H9 (cell line): ENCODE measurements around the gene FOSL2. TPM values are rescaled to one million over a fixed set of nuclear protein-coding genes. Genes with fewer than 3 reads are reported as not detected.

Source experiments
- DNase-seq: peaks from one replicate; pipeline ENCODE4 v3.0.0-alpha.2; 2017
- H2AFZ ChIP-seq: one replicate; pipeline ENCODE4 v1.6.1; 2013; ENCODE audit warnings: mild to moderate bottlenecking, low read length, control low read depth, moderate library complexity
- H2AK5ac ChIP-seq: 2 replicates; pipeline ENCODE4 v1.6.1; 2013; ENCODE audit warnings: low read length, control low read depth, mixed read lengths; ENCODE audit not compliant: insufficient read length
- H2BK120ac ChIP-seq: one replicate; pipeline ENCODE4 v1.6.1; 2013; ENCODE audit warnings: low read depth, mild to moderate bottlenecking, low read length, control low read depth, inconsistent platforms; ENCODE audit not compliant: poor library complexity, severe bottlenecking
- H2BK12ac ChIP-seq: 2 replicates; pipeline ENCODE4 v1.6.1; 2013; ENCODE audit warnings: low read length, control low read depth, mixed read lengths, low read depth; ENCODE audit not compliant: insufficient read length
- H2BK15ac ChIP-seq: 2 replicates; pipeline ENCODE4 v1.6.1; 2013; ENCODE audit warnings: low read depth, low read length, control low read depth
- H2BK20ac ChIP-seq: one replicate; pipeline ENCODE4 v1.6.1; 2013; ENCODE audit warnings: low read depth, mild to moderate bottlenecking, low read length, control low read depth, inconsistent platforms; ENCODE audit not compliant: poor library complexity, severe bottlenecking
- H2BK5ac ChIP-seq: 2 replicates; pipeline ENCODE4 v1.6.1; 2013; ENCODE audit warnings: low read length, control low read depth, mixed read lengths; ENCODE audit not compliant: insufficient read length
- H3K14ac ChIP-seq: 2 replicates; pipeline ENCODE4 v1.6.1; 2013; ENCODE audit warnings: low read length, control low read depth; ENCODE audit not compliant: insufficient read depth
- H3K18ac ChIP-seq: 2 replicates; pipeline ENCODE4 v1.6.1; 2013; ENCODE audit warnings: low read depth, mild to moderate bottlenecking, mixed read lengths, low read length, control low read depth; ENCODE audit not compliant: insufficient read length
- H3K23ac ChIP-seq: 2 replicates; pipeline ENCODE4 v1.6.1; 2013; ENCODE audit warnings: low read length, control low read depth, mixed read lengths, low read depth; ENCODE audit not compliant: insufficient read length
- H3K23me2 ChIP-seq: 2 replicates; pipeline ENCODE4 v1.6.1; 2013; ENCODE audit warnings: low read depth, mild to moderate bottlenecking, mixed read lengths, low read length, control low read depth; ENCODE audit not compliant: insufficient read length, poor library complexity, severe bottlenecking
- H3K27ac ChIP-seq: 2 replicates; pipeline ENCODE4 v1.5.1; 2013; ENCODE audit warnings: low read length, control low read depth, mixed read lengths, low read depth; ENCODE audit not compliant: insufficient read length
- H3K27me3 ChIP-seq: 2 replicates; pipeline ENCODE4 v1.6.1; 2013; ENCODE audit warnings: low read length, control low read depth, inconsistent platforms; ENCODE audit not compliant: insufficient read depth
- H3K4ac ChIP-seq: 2 replicates; pipeline ENCODE4 v1.6.1; 2013; ENCODE audit warnings: low read depth, mild to moderate bottlenecking, control low read depth, inconsistent platforms, low read length, moderate library complexity
- H3K4me1 ChIP-seq: 2 replicates; pipeline ENCODE4 v1.6.1; 2013; ENCODE audit warnings: low read length, control low read depth, inconsistent platforms; ENCODE audit not compliant: insufficient read depth
- H3K4me2 ChIP-seq: 2 replicates; pipeline ENCODE4 v1.6.1; 2013; ENCODE audit warnings: low read length, control low read depth, mixed read lengths; ENCODE audit not compliant: insufficient read length, insufficient read depth
- H3K56ac ChIP-seq: 2 replicates; pipeline ENCODE4 v1.6.1; 2013; ENCODE audit warnings: low read depth, mild to moderate bottlenecking, mixed read lengths, low read length, control low read depth; ENCODE audit not compliant: insufficient read length
- H3K79me1 ChIP-seq: 2 replicates; pipeline ENCODE4 v1.6.1; 2013; ENCODE audit warnings: low read depth, mild to moderate bottlenecking, moderate library complexity, low read length, control low read depth, inconsistent platforms; ENCODE audit not compliant: insufficient read depth, poor library complexity, severe bottlenecking
- H3K79me2 ChIP-seq: 2 replicates; pipeline ENCODE4 v1.6.1; 2013; ENCODE audit warnings: low read length, control low read depth, inconsistent platforms; ENCODE audit not compliant: insufficient read depth
- H3K9ac ChIP-seq: 2 replicates; pipeline ENCODE4 v1.6.1; 2013; ENCODE audit warnings: low read length, control low read depth, mixed read lengths; ENCODE audit not compliant: insufficient read length; ENCODE audit errors: extremely low read depth
- H3K9me3 ChIP-seq: one replicate; pipeline ENCODE4 v1.6.1; 2013; ENCODE audit warnings: low read depth, low read length, inconsistent platforms; ENCODE audit not compliant: control insufficient read depth
- H3T11ph ChIP-seq: one replicate; pipeline ENCODE4 v1.6.1; 2013; ENCODE audit warnings: mild to moderate bottlenecking, low read length, control low read depth, inconsistent platforms
- H4K20me1 ChIP-seq: one replicate; pipeline ENCODE4 v1.6.1; 2013; ENCODE audit not compliant: control insufficient read depth, insufficient read length, insufficient read depth
- H4K5ac ChIP-seq: 2 replicates; pipeline ENCODE4 v1.6.1; 2013; ENCODE audit warnings: low read depth, mild to moderate bottlenecking, mixed read lengths, low read length, control low read depth; ENCODE audit not compliant: insufficient read length
- H4K8ac ChIP-seq: replicated peaks from 2 replicates; pipeline ENCODE4 v1.6.1; 2013; ENCODE audit warnings: low read length, control low read depth, mixed read lengths, low read depth; ENCODE audit not compliant: insufficient read length
- H4K91ac ChIP-seq: 2 replicates; pipeline ENCODE4 v1.6.1; 2013; ENCODE audit warnings: low read depth, mild to moderate bottlenecking, moderate library complexity, mixed read lengths, low read length, control low read depth; ENCODE audit not compliant: insufficient read length
- H3K27ac Mint-ChIP-seq, 3 experiments: 2 replicates in 2 of 3; 3 replicates in 1 of 3; pipeline ENCODE4 v1.8.0; 2020 to 2021; ENCODE audit warnings: mixed read lengths in 3 of 3, mild to moderate bottlenecking in 1 of 3, moderate library complexity in 1 of 3
- H3K27me3 Mint-ChIP-seq: 2 replicates; pipeline ENCODE4 v1.8.0; 2021; ENCODE audit warnings: low read depth, mild to moderate bottlenecking, moderate library complexity, mixed read lengths
- H3K36me3 Mint-ChIP-seq, 3 experiments: 2 replicates in 2 of 3; 3 replicates in 1 of 3; pipeline ENCODE4 v1.8.0; 2020 to 2021; ENCODE audit warnings: low read depth in 3 of 3, mixed read lengths in 3 of 3; ENCODE audit not compliant: insufficient read depth in 1 of 3
- H3K4me1 Mint-ChIP-seq, 2 experiments: 2 replicates each; pipeline ENCODE4 v1.8.0; 2020; ENCODE audit warnings: mixed read lengths in 2 of 2
- H3K4me3 Mint-ChIP-seq, 2 experiments: 2 replicates in 1 of 2; 3 replicates in 1 of 2; pipeline ENCODE4 v1.8.0; 2020 to 2021; ENCODE audit warnings: mild to moderate bottlenecking in 2 of 2, mixed read lengths in 2 of 2, moderate library complexity in 1 of 2
- H3K9me3 Mint-ChIP-seq, 2 experiments: 2 replicates in 1 of 2; 3 replicates in 1 of 2; pipeline ENCODE4 v1.8.0; 2020; ENCODE audit warnings: mild to moderate bottlenecking in 2 of 2, mixed read lengths in 2 of 2, moderate library complexity in 1 of 2
- WGBS: extraction: QIAGEN DNeasy Blood & Tissue Kit; methylation state at CpG from one replicate; pipeline ENCODE4 v1.1.7; 2013; ENCODE audit warnings: missing lambda C conversion rate, low lambda C conversion rate, mixed read lengths; ENCODE audit not compliant: insufficient read length; ENCODE audit errors: extremely low coverage; 5-methylcytosine and 5-hydroxymethylcytosine counted together
- total RNA-seq: library from RNA; stranded (reverse); gene quantifications from 2 replicates; pipeline ENCODE4 v1.2.1, GENCODE V29; 2021
- TF ChIP-seq, protein P1 (sequence below): fragments of 200-600 bp; sonication (generic); conservative IDR thresholded peaks from 3 replicates; pipeline ENCODE4 v1.8.0; 2021; ENCODE audit warnings: antibody characterized with exemption, mild to moderate bottlenecking

FOSL2 gene
- total RNA-seq, 1 experiment from 2014 or later: 7.4 TPM

DNA sequence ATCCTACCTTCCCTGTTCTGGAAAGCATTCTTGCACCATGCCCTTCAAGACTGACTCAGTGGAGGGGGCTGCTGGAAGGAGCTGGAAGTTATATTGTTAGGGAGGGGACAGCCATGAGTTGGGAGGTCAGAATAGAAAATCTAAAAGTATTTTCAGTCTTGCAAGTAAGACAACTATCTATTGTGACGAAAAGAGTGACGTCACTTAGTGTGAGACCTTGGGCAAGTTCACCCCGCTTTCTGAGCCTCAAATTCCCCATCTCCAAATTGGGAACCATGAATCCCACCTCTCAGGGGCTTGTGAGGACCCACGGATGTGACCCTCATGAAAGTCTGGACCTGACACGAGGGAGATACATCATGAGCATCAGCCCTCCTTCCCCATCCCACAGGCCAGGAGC, 46.5 kb downstream of the FOSL2 start:
- H3K27me3 ChIP-seq: no peaks in the 10 kb centered on the region
- H2BK20ac ChIP-seq: no peak overlapping the region
- no peak overlapping the region for H3K9ac ChIP-seq
- no peaks in the 10 kb centered on the region for H3K4me1 ChIP-seq
- no peak overlapping the region for H4K8ac ChIP-seq
- TF ChIP-seq, protein P1, sequence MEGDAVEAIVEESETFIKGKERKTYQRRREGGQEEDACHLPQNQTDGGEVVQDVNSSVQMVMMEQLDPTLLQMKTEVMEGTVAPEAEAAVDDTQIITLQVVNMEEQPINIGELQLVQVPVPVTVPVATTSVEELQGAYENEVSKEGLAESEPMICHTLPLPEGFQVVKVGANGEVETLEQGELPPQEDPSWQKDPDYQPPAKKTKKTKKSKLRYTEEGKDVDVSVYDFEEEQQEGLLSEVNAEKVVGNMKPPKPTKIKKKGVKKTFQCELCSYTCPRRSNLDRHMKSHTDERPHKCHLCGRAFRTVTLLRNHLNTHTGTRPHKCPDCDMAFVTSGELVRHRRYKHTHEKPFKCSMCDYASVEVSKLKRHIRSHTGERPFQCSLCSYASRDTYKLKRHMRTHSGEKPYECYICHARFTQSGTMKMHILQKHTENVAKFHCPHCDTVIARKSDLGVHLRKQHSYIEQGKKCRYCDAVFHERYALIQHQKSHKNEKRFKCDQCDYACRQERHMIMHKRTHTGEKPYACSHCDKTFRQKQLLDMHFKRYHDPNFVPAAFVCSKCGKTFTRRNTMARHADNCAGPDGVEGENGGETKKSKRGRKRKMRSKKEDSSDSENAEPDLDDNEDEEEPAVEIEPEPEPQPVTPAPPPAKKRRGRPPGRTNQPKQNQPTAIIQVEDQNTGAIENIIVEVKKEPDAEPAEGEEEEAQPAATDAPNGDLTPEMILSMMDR: no peak
- no peak overlapping the region for H2BK120ac ChIP-seq
- no peak overlapping the region for H3K56ac ChIP-seq
- no peak overlapping the region for H2AFZ ChIP-seq
- H4K5ac ChIP-seq: no peak overlapping the region
- no peak overlapping the region for H2BK5ac ChIP-seq
- no peak overlapping the region for H3K4ac ChIP-seq
- no peaks in the 10 kb centered on the region for H3K9me3 ChIP-seq
- H3K18ac ChIP-seq: no peak overlapping the region
- H4K91ac ChIP-seq: no peak overlapping the region
- no peak overlapping the region for H3K14ac ChIP-seq
- H4K20me1 ChIP-seq: no peaks in the 10 kb centered on the region
- Mint-ChIP-seq H3K9me3 (no peaks in the 10 kb centered on the region; a peak in 1 of 5 replicates), H3K36me3 (no peaks in the 10 kb centered on the region; a peak in 1 of 7 replicates), H3K4me3 (no peak overlapping the region), H3K27me3 (no peaks in the 10 kb centered on the region; the same call in 1 of the 2 replicates), H3K4me1 (0 out of 4 replicates have a peak, but pooled peaks cover 0 to 3% of the 10 kb centered on the region in 2 experiments), H3K27ac (no peak overlapping the region)
- H3K23me2 ChIP-seq: no peaks in the 10 kb centered on the region
- H3K27ac ChIP-seq: no peak overlapping the region
- no peak for DNase-seq
- no peaks in the 10 kb centered on the region for H3K79me2 ChIP-seq
- no peak overlapping the region for H3K23ac ChIP-seq
- no peaks in the 10 kb centered on the region for H3K79me1 ChIP-seq
- H3T11ph ChIP-seq: no peak overlapping the region
- H2BK15ac ChIP-seq: no peak overlapping the region
- no peak overlapping the region for H2BK12ac ChIP-seq
- no peak overlapping the region for H3K4me2 ChIP-seq
- no peak overlapping the region for H2AK5ac ChIP-seq
- WGBS: no CpG with 5 or more reads among the region's 5 CpGs
